ENCODE measurements around the gene FRMD8.
"Not testable (repeated sequence)": the region's sequence is repeated elsewhere in the genome, so short reads cannot be mapped to it uniquely, and the experiment has no call there.

FRMD8 gene

DNA sequence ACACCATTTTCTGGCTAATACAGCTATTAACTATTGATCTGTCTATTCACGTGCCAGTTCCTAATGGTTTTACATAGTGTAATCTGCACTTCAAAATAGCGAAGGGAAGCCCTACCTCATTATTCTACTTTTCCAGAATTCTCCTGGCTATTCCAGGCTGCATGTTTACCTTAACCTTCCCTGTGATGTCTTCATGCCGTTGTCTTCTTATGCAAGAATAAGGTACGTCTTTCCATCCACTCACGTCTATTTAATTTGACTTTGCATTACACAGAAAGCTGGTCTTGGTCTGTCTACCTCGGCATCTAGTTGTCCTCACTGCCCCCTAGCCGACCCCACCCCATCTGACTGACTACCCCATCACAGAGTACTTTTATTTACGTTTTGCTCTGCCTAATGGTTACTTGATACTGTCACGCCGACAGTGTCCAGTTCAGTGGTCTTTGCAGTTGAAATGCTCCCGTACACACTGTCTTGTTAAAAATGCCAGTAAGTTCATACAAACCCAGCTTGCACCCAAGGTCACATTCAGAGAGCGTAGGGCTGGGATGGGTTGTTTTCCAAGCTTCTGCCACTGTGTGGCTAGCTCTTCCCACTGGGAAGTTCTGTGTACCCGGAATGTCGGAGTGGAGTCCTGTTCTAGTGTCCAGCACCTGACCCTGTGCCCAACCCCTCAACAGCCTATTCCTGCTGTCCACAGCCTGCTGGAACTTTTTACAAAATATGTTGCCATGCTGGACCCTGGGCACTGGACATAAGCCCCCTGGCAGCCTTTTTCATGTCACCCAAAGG is 51.2 kb downstream of the FRMD8 start:
- no peak for DNase-seq

GRCh38 chr11:65438257-65439151 is 52.1 kb downstream of the FRMD8 start:
- DNase-seq: no peak

DNA sequence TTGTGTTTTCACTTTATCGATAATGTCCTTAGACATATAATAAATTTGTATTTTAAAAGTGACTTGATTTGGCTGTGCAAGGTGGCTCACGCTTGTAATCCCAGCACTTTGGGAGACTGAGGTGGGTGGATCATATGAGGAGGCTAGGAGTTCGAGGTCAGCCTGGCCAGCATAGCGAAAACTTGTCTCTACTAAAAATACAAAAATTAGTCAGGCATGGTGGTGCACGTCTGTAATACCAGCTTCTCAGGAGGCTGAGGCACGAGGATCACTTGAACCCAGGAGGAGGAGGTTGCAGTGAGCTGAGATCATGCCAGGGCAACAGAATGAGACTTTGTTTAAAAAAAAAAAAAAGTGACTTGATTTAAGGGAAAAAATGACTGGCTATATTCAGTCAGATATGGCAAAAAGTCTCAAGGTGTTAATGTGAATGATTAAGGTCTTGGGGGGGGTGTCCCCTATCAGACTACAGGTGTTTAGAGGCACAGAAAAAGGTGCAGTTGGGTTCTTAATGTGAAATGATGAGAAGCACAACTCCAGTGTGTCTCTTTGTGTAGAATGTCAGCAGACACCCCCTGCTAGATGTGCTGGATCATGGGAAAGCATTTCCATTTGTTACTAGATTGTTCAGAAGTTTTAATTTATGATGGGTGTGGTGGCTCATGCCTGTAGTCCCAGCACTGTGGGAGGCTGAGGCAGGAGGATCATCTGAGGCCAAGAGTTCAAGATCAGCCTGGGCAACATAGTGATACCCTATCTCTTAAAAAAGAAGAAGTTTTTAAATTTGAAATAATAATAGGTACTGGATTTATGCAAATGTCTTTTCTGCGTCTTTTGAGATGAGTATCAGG is 53.1 kb downstream of the FRMD8 start:
- DNase-seq: peak in 1 of 2 donors; percentile 19

DNA sequence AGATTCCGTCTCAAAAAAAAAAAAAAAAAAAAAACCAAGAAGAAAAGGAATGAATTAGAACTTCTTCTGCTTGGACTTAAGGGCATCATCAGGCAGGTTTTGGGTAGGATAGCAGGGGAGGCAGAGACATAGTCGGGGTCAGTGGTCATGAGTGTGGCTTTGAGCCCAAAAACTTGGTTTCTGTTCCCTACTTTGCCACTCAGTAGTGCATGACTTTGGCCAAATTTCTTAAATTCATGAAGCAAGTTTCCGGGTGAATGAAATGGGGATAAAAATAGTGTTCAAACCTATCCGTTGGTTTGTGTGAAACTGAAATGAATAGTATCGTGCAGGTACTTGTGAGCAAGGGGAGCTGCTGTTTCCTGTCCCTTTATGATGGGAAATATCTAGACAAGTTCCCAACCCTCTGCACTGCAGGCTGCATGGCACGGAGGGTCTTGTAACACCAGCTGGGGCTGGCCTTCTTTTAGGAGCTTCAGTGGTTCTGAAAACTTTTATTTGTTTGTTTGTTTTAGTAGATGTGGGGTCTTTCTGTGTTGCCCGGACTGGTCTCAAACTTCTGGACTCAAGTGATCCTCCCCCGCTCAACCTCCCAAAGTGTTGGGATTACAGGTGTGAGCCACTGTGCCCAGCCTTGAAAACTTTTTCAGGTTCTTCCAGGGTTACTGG is 54.5 kb downstream of the FRMD8 start:
- DNase-seq: peak in 1 of 2 donors; percentile 16

GRCh38 chr11:65442842-65443331 is 56.5 kb downstream of the FRMD8 start:
- DNase-seq: peak in 1 of 2 donors; percentile 11

GRCh38 chr11:65444314-65445051 is 58.0 kb downstream of the FRMD8 start:
- DNase-seq: peak in 1 of 2 donors; percentile 12

DNA sequence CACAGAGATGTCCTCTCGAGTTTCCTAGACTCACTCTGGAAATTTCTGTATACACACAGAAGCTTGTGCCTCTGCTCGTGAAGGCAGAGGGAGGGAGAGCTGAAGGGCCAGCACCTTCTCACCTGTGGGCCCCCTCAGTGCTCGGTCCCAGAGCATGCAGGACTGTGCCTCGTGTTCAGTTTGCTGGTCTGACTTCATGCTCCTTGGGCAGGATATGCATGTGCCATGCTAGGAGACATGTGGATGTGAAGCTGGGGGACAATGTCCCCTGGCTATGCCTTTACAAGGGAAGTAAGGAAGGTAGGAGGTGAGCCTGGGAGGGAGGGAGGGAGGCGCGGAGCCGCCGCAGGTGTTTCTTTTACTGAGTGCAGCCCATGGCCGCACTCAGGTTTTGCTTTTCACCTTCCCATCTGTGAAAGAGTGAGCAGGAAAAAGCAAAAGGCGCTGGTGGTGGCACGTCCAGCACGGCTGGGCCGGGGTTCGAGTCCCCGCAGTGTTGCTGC is 58.7 kb downstream of the FRMD8 start:
- peak in 1 of 2 donors; percentile 23 for DNase-seq

GRCh38 chr11:65445604-65446445 is 59.4 kb downstream of the FRMD8 start:
- peak in 1 of 2 donors; percentile 16 for DNase-seq

- DNase-seq: peak in 1 of 2 donors; percentile 36
These were observed 60.2 kb downstream of the FRMD8 start for GRCh38 chr11:65446446-65447277.

GRCh38 chr11:65448074-65448417 is 61.6 kb downstream of the FRMD8 start:
- no peak for DNase-seq

DNA sequence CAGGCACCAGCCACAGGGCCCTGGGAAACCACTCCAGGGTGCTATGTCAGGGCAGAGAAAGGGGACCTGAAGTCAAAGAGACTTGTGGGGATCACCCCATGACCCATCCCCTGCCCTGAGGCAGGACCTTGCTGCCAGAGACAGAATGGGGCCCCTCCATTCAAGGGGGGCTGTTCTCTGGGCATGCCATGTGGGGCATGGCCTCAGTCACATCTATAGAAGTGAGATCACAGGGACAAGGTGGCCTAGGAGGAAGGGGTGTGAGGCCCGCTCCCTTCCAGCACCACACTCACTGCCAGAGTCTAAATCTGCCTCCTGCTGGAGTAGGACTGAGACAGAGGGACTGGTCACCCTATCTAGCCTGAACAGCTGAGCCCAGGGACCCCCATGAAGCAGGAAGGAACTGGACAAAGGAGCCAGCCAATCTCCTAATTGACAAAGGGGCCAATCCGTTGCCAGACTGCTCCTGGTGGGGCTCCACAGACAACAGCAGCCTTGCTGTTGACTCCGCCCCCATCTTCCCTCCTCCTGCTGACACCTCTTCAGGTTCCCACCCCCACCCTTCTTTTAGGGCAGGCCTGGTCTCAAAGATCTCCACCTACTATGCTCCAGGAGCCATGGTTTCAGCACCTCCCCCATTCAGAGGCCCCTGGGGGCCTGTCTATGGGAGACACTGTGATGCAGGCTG is 62.1 kb downstream of the FRMD8 start:
- peak; percentile 49 to 58 for DNase-seq

- DNase-seq: not testable (repeated sequence)
These were observed 64.9 kb downstream of the FRMD8 start for GRCh38 chr11:65451301-65451700.

DNA sequence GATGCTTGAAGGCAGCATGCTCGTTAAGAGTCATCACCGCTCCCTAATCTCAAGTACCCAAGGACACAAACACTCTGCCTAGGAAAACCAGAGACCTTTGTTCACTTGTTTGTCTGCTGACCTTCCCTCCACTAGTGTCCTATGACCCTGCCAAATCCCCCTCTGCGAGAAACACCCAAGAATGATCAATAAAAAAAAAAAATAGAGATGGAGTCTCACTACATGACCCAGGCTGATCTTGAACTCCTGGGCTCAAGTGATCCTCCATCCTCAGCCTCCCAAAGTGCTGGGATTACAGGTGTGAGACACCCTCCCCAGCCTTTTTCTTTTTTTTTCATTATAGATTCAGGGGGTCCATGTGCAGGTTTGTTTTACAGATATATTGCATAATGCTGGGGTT is 65.8 kb downstream of the FRMD8 start:
- not testable (repeated sequence) for DNase-seq

DNA sequence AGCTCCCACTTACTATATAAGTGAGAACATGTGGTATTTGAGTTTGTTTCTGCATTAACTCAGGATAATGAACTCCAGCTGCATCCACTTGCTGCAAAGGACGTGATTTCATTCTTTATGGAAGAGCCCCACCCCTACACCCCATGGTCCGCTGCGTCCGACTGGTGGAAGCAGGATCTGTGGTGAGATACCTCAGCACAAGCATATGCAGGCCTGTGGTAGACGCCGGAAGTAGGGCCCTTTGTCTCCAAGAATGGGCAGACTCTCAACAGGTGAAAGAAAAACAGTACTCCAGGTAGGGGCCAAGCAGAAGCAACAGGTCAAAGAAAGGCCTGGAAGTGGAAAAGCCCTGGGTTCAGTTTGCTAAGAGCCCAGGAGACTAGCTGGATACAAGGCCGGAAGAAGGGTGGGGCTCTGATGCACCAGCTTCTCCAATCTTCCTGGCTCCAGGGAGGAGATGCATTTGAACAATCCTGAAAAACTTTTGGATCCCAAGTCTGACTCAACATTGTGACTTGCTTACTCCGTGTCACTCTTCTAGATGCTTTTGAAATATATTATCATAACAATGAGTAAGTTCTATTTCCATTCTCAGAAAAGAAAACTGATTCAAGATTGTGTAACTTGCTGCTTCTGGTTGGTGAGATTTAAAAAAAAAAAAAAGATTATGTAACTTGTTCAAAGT is 66.5 kb downstream of the FRMD8 start:
- DNase-seq: no peak

DNA sequence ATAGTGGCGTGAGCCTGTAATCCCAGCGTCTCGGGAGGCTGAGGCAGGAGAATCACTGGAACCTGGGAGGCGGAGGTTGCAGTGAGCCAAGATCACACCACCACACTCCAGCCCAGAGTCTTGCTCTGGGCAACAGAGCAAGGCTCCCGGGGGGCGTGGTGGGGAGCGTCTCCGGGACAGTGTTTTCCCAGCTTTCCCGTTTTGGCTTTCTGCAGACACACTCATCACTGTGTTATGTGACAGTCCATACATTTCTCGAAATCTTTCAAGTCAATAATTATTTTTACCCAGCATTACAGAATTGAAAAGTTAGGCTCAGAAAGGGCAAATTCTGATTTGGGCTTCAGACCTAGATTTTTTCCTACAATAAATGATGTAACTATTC is 67.9 kb downstream of the FRMD8 start:
- DNase-seq: no peak

GRCh38 chr11:65454696-65455456 is 68.4 kb downstream of the FRMD8 start:
- peak; percentile 86 to 87 for DNase-seq

- DNase-seq: no peak
These were observed 70.0 kb downstream of the FRMD8 start for GRCh38 chr11:65456418-65456817.

Data from CD4-positive, alpha-beta T cell treated with Interleukin-1 beta for 1 hour (primary cell).